Heart left ventricle (tissue), 16 donors: ENCODE results near the gene MCTP2. TPM values are rescaled to one million over a fixed set of nuclear protein-coding genes. Genes with fewer than 3 reads are reported as not detected.

ENCODE experiments used
- ATAC-seq, 4 donors: fragments of 200-7000 bp; cut with Tn5 transposase; one replicate each; pipeline ENCODE4 v1.9.1; 2020 to 2022; ENCODE audit warnings: moderate library complexity in 4 of 4, mild to moderate bottlenecking in 3 of 4, moderate number of reproducible peaks in 1 of 4
- DNase-seq, 5 donors: peaks; one replicate each; pipeline ENCODE4 v3.0.0-alpha.2; 2020
- H3K27ac ChIP-seq, 12 donors: fragments of 200-600 bp; sonication (generic) in 4 of 12; one replicate each; pipeline versions ENCODE4 v1.5.0 to v1.8.0; 2016 to 2022; ENCODE audit warnings: mild to moderate bottlenecking in 2 of 12
- H3K27me3 ChIP-seq, 9 donors: fragments of 200-600 bp; sonication (generic) in 2 of 9; one replicate each; pipeline versions ENCODE4 v1.5.1 to v1.8.0; 2016 to 2022; ENCODE audit warnings: mild to moderate bottlenecking in 3 of 9
- H3K36me3 ChIP-seq, 9 donors: fragments of 200-600 bp; sonication (generic) in 2 of 9; one replicate each; pipeline versions ENCODE4 v1.5.0 to v1.8.0; 2018 to 2022; ENCODE audit warnings: mild to moderate bottlenecking in 2 of 9
- H3K4me1 ChIP-seq, 12 donors: fragments of 200-600 bp; sonication (generic) in 4 of 12; one replicate each; pipeline versions ENCODE4 v1.5.0 to v1.8.0; 2016 to 2022; ENCODE audit warnings: mild to moderate bottlenecking in 3 of 12
- H3K4me3 ChIP-seq, 12 donors: fragments of 200-600 bp; sonication (generic) in 4 of 12; one replicate each; pipeline versions ENCODE4 v1.5.0 to v1.8.0; 2017 to 2022; ENCODE audit warnings: mild to moderate bottlenecking in 9 of 12, moderate library complexity in 4 of 12
- H3K9me3 ChIP-seq, 12 donors: fragments of 200-600 bp; sonication (generic) in 4 of 12; one replicate each; pipeline versions ENCODE4 v1.5.0 to v1.8.0; 2016 to 2022; ENCODE audit warnings: mild to moderate bottlenecking in 1 of 12
- POLR2A ChIP-seq, 2 donors: fragments of 450-650 bp; IDR thresholded peaks; one replicate each; pipeline ENCODE4 v1.6.1; 2017; ENCODE audit warnings: antibody characterized with exemption in 2 of 2, mild to moderate bottlenecking in 2 of 2, moderate library complexity in 2 of 2
- WGBS, 4 donors: extraction: QIAGEN DNeasy Blood & Tissue Kit in 2 of 4; methylation state at CpG; one replicate each; pipeline versions ENCODE4 v1.1.5 to v1.1.7; 2013 to 2018; 5-methylcytosine and 5-hydroxymethylcytosine counted together
- intact Hi-C, 10 donors: fragments of 100-400 bp; cut with DNase I; formaldehyde crosslinking; loops; one replicate each; pipeline versions ENCODE4 v1.11.1 to v1.14.2; 2022
- polyA plus RNA-seq, 2 donors: library from polyadenylated mRNA; stranded (reverse); fragments of 200-250 nt; gene quantifications; one replicate each; pipeline ENCODE4 v1.2.3, GENCODE V29; 2013
- total RNA-seq, 9 donors: library from RNA; depleted of rRNA in 2 of 9; stranded (reverse); fragments of >200 nt in 2 of 9; fragmentation: NEBNext Ultra II Directional in 3 of 9; extraction: Animal tissue kit (Norgen Biotek cat#: 25700) in 3 of 9; gene quantifications; one replicate each; pipeline versions ENCODE4 v1.1.0 to v1.2.4, GENCODE V29; 2016 to 2023
- TF ChIP-seq, protein P1 (sequence below), 12 donors: fragments of 200-600 bp; sonication (generic) in 4 of 12; IDR thresholded peaks; one replicate each; pipeline versions ENCODE4 v1.5.0 to v1.8.0; 2018 to 2022; ENCODE audit warnings: antibody characterized with exemption in 12 of 12, mild to moderate bottlenecking in 5 of 12
- donor health status: ischemic (EF 13 %, LVEDD 7.1; RV severe dilation, severe dysfunction).
- donor health status: healthy with polysubstance abuse.
- donor health status: DM: no; HTN: yes; CAD: no.
- donor health status: DM: no; HTN: no; CAD: no.
- donor health status: ischemic (EF 25% LVEDD 6.9; RV normal size, moderate dysfunction).
- donor health status: ischemic (EF 25% LVEDD 5.7; RV mildly dilated, moderate dysfunction).
- donor health status: healthy.
- donor health status: DM: yes; HTN: yes; CAD: no.
- donor health status: ischemic (EF 35%, LVEDD 5.7; RV mildly dilated, moderate dysfunction).
- donor health status: nonischemic (EF 11% LVEDD 7.7; RV severe dilation, severe dysfunction).
- donor health status: DM: yes; HTN: yes; CAD: no.
- donor health status: PGD.
- donor health status: ischemic (EF 29% LVEDD 5.4; RV normal size, mild dysfunction).
- donor health status: nonischemic (EF 23%, LVEDD 6.1; RV moderate dilation, normal function).

MCTP2 gene
- total and polyA plus RNA-seq, 11 donors, result 0.35 to 12.1 (median 2.0) TPM

DNA sequence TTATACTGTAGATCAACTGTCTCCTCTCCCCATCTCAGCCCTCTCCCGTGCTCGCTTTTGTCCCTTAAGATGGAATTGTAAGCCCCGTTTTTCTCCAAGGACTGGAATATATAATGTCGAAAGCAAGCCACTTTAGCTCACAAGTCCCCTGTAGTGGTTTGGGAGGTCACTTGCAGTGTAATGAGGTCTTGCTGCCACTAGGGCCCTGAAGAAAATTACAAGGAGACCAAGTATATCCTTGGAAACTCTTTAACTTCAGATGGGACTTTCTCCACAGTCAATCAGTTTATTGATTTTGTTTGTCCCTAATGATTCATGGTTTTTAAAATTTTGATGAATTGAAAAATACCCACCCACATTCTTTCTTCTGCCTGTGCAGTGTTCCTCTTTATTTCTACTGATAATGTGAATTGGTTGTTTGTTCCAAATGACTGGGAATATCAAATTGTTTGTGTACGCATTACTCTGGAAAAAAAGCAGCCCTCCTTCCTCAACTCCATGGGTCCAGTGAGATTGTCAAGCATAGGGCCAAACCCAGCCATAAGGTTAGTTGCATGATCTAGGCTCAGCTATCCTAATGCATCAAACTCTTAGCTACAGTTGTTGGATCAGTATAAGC, 294.8 kb downstream of the MCTP2 start:
- Histone ChIP-seq H3K36me3 (no peaks in the 10 kb centered on the region), H3K9me3 (no peaks in the 10 kb centered on the region), H3K27ac (no peak overlapping the region), H3K4me3 (no peak overlapping the region), H3K4me1 (no peaks in the 10 kb centered on the region), H3K27me3 (no peaks in the 10 kb centered on the region)
- DNase-seq (no peak), ATAC-seq (no peak)
- intact Hi-C loops, result no loop called here
- TF ChIP-seq, protein P1, sequence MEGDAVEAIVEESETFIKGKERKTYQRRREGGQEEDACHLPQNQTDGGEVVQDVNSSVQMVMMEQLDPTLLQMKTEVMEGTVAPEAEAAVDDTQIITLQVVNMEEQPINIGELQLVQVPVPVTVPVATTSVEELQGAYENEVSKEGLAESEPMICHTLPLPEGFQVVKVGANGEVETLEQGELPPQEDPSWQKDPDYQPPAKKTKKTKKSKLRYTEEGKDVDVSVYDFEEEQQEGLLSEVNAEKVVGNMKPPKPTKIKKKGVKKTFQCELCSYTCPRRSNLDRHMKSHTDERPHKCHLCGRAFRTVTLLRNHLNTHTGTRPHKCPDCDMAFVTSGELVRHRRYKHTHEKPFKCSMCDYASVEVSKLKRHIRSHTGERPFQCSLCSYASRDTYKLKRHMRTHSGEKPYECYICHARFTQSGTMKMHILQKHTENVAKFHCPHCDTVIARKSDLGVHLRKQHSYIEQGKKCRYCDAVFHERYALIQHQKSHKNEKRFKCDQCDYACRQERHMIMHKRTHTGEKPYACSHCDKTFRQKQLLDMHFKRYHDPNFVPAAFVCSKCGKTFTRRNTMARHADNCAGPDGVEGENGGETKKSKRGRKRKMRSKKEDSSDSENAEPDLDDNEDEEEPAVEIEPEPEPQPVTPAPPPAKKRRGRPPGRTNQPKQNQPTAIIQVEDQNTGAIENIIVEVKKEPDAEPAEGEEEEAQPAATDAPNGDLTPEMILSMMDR (IDR thresholded peaks at IDR 0.05), result peak in 7 of 12 donors; percentile 12 to 40 (median 31)
- TF ChIP-seq POLR2A (IDR thresholded peaks at IDR 0.05), result no peak
- 53 to 66% (median 53%) methylated on average over 5 of the region's 5 CpGs for WGBS, 4 donors

DNA sequence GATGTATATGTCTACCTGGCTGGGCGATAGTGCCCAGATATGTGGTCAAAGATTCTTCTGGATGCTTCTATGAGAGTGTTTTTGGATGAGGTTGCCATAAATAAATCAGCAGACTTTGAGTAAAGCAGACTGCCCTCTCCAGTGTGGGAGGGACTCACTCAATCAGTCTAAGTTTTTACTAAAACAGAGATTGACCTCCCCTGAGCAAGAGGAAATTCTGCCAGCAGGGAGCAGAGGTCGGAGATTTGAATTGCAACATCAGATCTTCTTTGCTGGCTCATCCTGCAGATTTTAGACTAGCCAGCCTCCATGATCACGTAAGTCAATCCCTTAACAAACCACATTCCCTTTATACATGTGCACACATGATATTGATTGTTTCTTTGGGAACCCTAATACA, 300.9 kb downstream of the MCTP2 start:
- WGBS, 4 donors, result 53 to 89% (median 68%) methylated on average over 3 of the region's 3 CpGs
- intact Hi-C loops, result no loop called here
- no peaks in the 10 kb centered on the region for H3K27me3 ChIP-seq
- H3K4me1 ChIP-seq, result no peaks in the 10 kb centered on the region
- ATAC-seq (no peak), DNase-seq (no peak)
- H3K4me3 ChIP-seq, result no peak overlapping the region
- no peaks in the 10 kb centered on the region for H3K9me3 ChIP-seq
- no peak for TF ChIP-seq POLR2A (IDR thresholded peaks at IDR 0.05)
- TF ChIP-seq, protein P1 (IDR thresholded peaks at IDR 0.05), result no peak
- H3K36me3 ChIP-seq, result no peaks in the 10 kb centered on the region
- no peak overlapping the region for H3K27ac ChIP-seq
